Urinary bladder (tissue), 4 donors: Measurements from ENCODE around the gene PAH. TPM values are rescaled to one million over a fixed set of nuclear protein-coding genes. Genes with fewer than 3 reads are reported as not detected.
"Not testable (repeated sequence)": the region's sequence is repeated elsewhere in the genome, so short reads cannot be mapped to it uniquely, and the experiment has no call there.

Source experiments
- DNase-seq: peaks from one replicate; pipeline ENCODE4 v3.0.0-alpha.2; 2015; ENCODE audit errors: extremely low spot score
- H3K27ac ChIP-seq: one replicate; pipeline ENCODE4 v1.5.1; 2013; ENCODE audit warnings: low read depth, mild to moderate bottlenecking, moderate library complexity
- H3K36me3 ChIP-seq: one replicate; pipeline ENCODE4 v1.6.1; 2013; ENCODE audit warnings: mild to moderate bottlenecking, moderate library complexity; ENCODE audit not compliant: insufficient read depth
- H3K4me1 ChIP-seq: one replicate; pipeline ENCODE4 v1.6.1; 2013; ENCODE audit warnings: mild to moderate bottlenecking, moderate library complexity; ENCODE audit not compliant: insufficient read depth
- H3K4me3 ChIP-seq: one replicate; pipeline ENCODE4 v1.5.1; 2013; ENCODE audit warnings: low read depth, low read length
- WGBS: extraction: QIAGEN DNeasy Blood & Tissue Kit; methylation state at CpG from one replicate; pipeline ENCODE4 v1.1.7; 2013; 5-methylcytosine and 5-hydroxymethylcytosine counted together
- polyA plus RNA-seq: library from polyadenylated mRNA; stranded (reverse); fragments of 200-250 nt; gene quantifications from one replicate; pipeline ENCODE4 v1.2.3, GENCODE V29; 2013
- total RNA-seq: library from RNA; depleted of rRNA; stranded (reverse); fragments of >200 nt; gene quantifications from one replicate; pipeline ENCODE4 v1.2.3, GENCODE V29; 2014
- donor health status: healthy with polysubstance abuse.
- donor health status: healthy.

PAH gene
- total and polyA plus RNA-seq, 2 donors: 0.37 to 2.3 TPM

GRCh38 chr12:102865821-102866615, 51.0 kb downstream of the PAH start:
- H3K4me1 ChIP-seq: no peaks in the 10 kb centered on the region
- WGBS: 68% methylated on average over 6 of the region's 6 CpGs
- H3K36me3 ChIP-seq: no peaks in the 10 kb centered on the region
- DNase-seq: no peak
- H3K4me3 ChIP-seq: no peak overlapping the region
- H3K27ac ChIP-seq: no peak overlapping the region

GRCh38 chr12:102862486-102862885, 54.6 kb downstream of the PAH start:
- WGBS: 59% methylated on average over 2 of the region's 2 CpGs
- Histone ChIP-seq H3K27ac (no peak overlapping the region), H3K4me1 (no peaks in the 10 kb centered on the region), H3K36me3 (no peaks in the 10 kb centered on the region), H3K4me3 (no peak overlapping the region)
- DNase-seq: no peak

GRCh38 chr12:102851246-102851645, 65.8 kb downstream of the PAH start:
- H3K36me3 ChIP-seq: no peaks in the 10 kb centered on the region
- no peak overlapping the region for H3K27ac ChIP-seq
- H3K4me3 ChIP-seq: no peak overlapping the region
- peaks cover 1% of the 10 kb centered on the region for H3K4me1 ChIP-seq
- 90% methylated on average over 2 of the region's 2 CpGs for WGBS
- DNase-seq: no peak

- 71% methylated on average over 4 of the region's 4 CpGs for WGBS
Measured at GRCh38 chr12:102849722-102850447, 67.2 kb downstream of the PAH start.

GRCh38 chr12:102848832-102849231, 68.2 kb downstream of the PAH start:
- DNase-seq: no peak
- Histone ChIP-seq H3K4me1 (peaks cover 1% of the 10 kb centered on the region), H3K4me3 (no peak overlapping the region), H3K36me3 (no peaks in the 10 kb centered on the region), H3K27ac (no peak overlapping the region)
- 96% methylated on average over 3 of the region's 3 CpGs for WGBS

More at GRCh38 chr12:102849722-102850447, 67.2 kb downstream of the PAH start:
- no peak overlapping the region for H3K27ac ChIP-seq
- no peak for DNase-seq
- H3K4me3 ChIP-seq: no peak overlapping the region
- H3K4me1 ChIP-seq: peaks cover 1% of the 10 kb centered on the region
- no peaks in the 10 kb centered on the region for H3K36me3 ChIP-seq

- Histone ChIP-seq H3K27ac (no peak overlapping the region), H3K36me3 (no peaks in the 10 kb centered on the region), H3K4me3 (no peak overlapping the region), H3K4me1 (peaks cover 1% of the 10 kb centered on the region)
- DNase-seq: no peak
- WGBS: 70% methylated on average over 2 of the region's 2 CpGs
Measured at GRCh38 chr12:102847131-102847530, 69.9 kb downstream of the PAH start.

- no peak overlapping the region for H3K27ac ChIP-seq
- 78% methylated on average over 10 of the region's 10 CpGs for WGBS
- no peaks in the 10 kb centered on the region for H3K4me1 ChIP-seq
- H3K36me3 ChIP-seq: no peaks in the 10 kb centered on the region
- no peak overlapping the region for H3K4me3 ChIP-seq
- no peak for DNase-seq
Measured at GRCh38 chr12:102833687-102834441, 83.2 kb downstream of the PAH start.

GRCh38 chr12:102832826-102833225, 84.2 kb downstream of the PAH start:
- H3K4me1 ChIP-seq, DNase-seq, H3K36me3 ChIP-seq, H3K27ac ChIP-seq, H3K4me3 ChIP-seq: not testable (repeated sequence)
- WGBS: 81% methylated on average over 21 of the region's 24 CpGs

- no peaks in the 10 kb centered on the region for H3K4me1 ChIP-seq
Measured at GRCh38 chr12:102824218-102824835, 92.7 kb downstream of the PAH start.

GRCh38 chr12:102821149-102821548, 95.9 kb downstream of the PAH start:
- no peaks in the 10 kb centered on the region for H3K36me3 ChIP-seq
- no peak for DNase-seq
- 70% methylated on average over 5 of the region's 5 CpGs for WGBS
- no peaks in the 10 kb centered on the region for H3K4me1 ChIP-seq
- no peak overlapping the region for H3K4me3 ChIP-seq
- no peak overlapping the region for H3K27ac ChIP-seq

More at GRCh38 chr12:102824218-102824835, 92.7 kb downstream of the PAH start:
- Histone ChIP-seq H3K4me3 (no peak overlapping the region), H3K36me3 (no peaks in the 10 kb centered on the region), H3K27ac (no peak overlapping the region)
- no peak for DNase-seq
- 3% methylated on average over 36 of the region's 36 CpGs for WGBS

- 10% methylated on average over 5 of the region's 5 CpGs for WGBS
- no peak for DNase-seq
- no peak overlapping the region for H3K27ac ChIP-seq
Measured at GRCh38 chr12:102816816-102817434, 100.1 kb downstream of the PAH start.

GRCh38 chr12:102814691-102815367, 102.2 kb downstream of the PAH start:
- Histone ChIP-seq H3K4me1 (no peaks in the 10 kb centered on the region), H3K27ac (no peak overlapping the region), H3K36me3 (no peaks in the 10 kb centered on the region), H3K4me3 (no peak overlapping the region)
- whole genome bisulfite sequencing: 54% methylated on average over 2 of the region's 2 CpGs
- no peak for DNase-seq

More at GRCh38 chr12:102816816-102817434, 100.1 kb downstream of the PAH start:
- H3K36me3 ChIP-seq: no peaks in the 10 kb centered on the region
- no peak overlapping the region for H3K4me3 ChIP-seq
- H3K4me1 ChIP-seq: no peaks in the 10 kb centered on the region
